Fibroblast of pulmonary artery (primary cell): Measurements from ENCODE around the gene RPL27A.
A peak's percentile ranks its signal among the peaks of the same experiment; 100 is the strongest.

Experiments
- DNase-seq: peaks from one replicate; pipeline ENCODE4 v3.0.0-alpha.2; 2010; ENCODE audit warnings: low read depth
- H3K4me3 ChIP-seq: replicated peaks from 2 replicates; pipeline ENCODE4 v1.5.1; 2011; ENCODE audit warnings: low read depth, mild to moderate bottlenecking, control low read depth, low read length, moderate library complexity
- CTCF ChIP-seq: IDR thresholded peaks from 2 replicates; pipeline ENCODE4 v1.5.1; 2011; ENCODE audit warnings: mild to moderate bottlenecking, control low read depth, low read length, inconsistent platforms; ENCODE audit errors: missing control alignments

The RPL27A gene

GRCh38 chr11:8674859-8675258, 7.7 kb upstream of the RPL27A start:
- TF ChIP-seq CTCF = no peak
- no peak for DNase-seq

DNA sequence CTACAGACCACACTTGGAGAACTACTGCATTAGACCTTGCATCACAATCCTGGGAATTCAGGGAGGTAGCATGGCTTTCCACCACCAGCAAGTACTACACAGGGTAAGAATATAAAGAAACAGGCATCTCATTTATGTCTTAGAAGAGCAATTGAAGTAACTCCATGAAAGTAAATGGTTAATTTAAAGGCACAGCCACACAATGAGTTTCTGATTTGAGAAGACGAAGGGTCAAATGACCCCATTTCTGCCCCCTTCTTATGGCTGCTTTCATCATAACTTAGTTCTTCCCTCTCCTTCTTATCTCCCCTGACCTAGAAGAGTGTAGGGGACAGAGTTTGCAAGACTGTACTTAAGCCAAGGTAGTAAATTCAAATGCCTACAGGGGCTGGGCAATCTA, 6.1 kb upstream of the RPL27A start:
- H3K4me3 ChIP-seq = no peak overlapping the region
- DNase-seq = no peak
- TF ChIP-seq CTCF = no peak

More at GRCh38 chr11:8674859-8675258, 7.7 kb upstream of the RPL27A start:
- no peak overlapping the region for H3K4me3 ChIP-seq

DNA sequence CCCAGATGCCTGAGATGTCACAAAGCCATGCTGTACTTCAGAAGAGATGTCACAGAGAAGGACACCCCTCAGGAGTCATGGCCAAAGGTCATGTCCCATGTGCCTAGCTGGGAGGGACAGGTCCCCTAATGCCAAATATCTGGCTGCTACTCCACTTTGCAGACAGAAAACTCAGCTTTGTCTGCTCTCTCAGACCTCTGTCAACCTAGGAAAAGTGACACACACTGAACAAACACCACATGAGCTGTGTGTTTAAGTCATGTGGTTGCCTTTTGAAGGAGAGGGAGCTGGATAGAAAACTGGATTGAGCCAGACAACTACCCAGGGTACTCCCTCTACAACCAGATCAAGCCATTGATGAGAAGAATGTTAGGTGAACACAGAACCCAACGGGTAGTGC, 3.6 kb upstream of the RPL27A start:
- DNase-seq = no peak
- no peak overlapping the region for H3K4me3 ChIP-seq
- TF ChIP-seq CTCF = no peak

- DNase-seq = no peak
- peak overlapping the region; percentile 95 for H3K4me3 ChIP-seq
- TF ChIP-seq CTCF = no peak
Measured at GRCh38 chr11:8681837-8682302, 722 bp upstream of the RPL27A start.

GRCh38 chr11:8683115-8683807, 669 bp downstream of the RPL27A start:
- no peak for TF ChIP-seq CTCF
- DNase-seq = no peak
- H3K4me3 ChIP-seq = peak overlapping the region; percentile 95

DNA sequence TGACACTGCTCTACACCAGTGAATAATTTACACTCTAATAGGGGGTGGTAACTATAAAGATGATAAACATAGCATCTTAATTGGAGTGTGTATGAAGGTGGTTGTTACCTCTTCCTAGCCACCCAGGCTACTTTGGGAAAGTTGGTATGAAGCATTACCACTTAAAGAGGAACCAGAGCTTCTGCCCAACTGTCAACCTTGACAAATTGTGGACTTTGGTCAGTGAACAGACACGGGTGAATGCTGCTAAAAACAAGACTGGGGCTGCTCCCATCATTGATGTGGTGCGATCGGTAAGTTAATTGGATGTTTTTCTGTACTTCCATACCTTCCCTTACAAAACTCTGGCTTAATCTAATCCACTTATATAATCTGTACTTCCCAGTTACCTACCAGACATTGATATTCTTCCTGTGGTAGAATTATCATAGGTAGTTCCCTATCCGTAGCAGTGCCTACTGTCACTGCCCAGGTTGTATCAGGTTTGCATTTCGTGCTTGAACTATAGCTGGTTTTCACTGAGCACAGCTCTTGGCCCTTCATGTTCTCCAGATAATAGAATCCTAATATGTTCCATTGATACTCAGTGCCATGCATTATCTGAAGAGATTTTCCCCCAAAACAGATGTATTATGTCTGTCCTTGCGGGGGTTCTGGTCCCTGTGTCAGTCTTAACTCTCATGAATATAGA, 2.2 kb downstream of the RPL27A start:
- H3K4me3 ChIP-seq = peak overlapping the region; percentile 95

More for the DNA sequence above, 2.2 kb downstream of the RPL27A start:
- TF ChIP-seq CTCF = no peak
- DNase-seq = no peak
